ENCODE results near the gene CAMK2G. TPM values are rescaled to one million over a fixed set of nuclear protein-coding genes. Genes with fewer than 3 reads are reported as not detected.
A peak's percentile ranks its signal among the peaks of the same experiment; 100 is the strongest.

CAMK2G gene
- total RNA-seq, 5 donors from 2014 or later (not counting 1 experiment from before 2014, with no cell fraction given) = 50.6 to 59.9 (median 55.5) TPM

DNA sequence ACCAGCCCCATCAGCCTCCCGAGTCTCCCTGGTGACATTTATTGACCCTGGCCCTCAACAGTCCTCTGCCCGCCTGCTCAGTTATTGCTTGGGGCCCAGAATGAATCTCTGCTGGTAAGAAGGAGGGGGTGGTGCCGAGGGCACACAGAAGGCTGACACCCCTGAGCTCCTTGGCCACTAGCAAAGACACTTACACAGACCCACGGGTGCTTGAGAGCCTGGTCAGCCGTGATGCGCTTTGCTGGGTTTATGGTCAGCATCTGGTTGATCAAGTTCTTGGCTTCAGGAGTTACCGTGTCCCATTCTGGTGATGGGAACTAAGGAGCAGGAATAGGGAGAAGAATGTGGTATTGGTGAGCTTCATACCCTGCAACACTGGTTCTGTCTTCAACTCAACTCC, 27.3 kb downstream of the CAMK2G start:
- ATAC-seq (replicated peaks in 1 of 4) = no peak
- H3K27me3 Mint-ChIP-seq = no peaks in the 10 kb centered on the region
- Histone ChIP-seq H3K27ac (ENCODE audit: low read length) (no peak overlapping the region), H3K4me3 (ENCODE audit: control insufficient read depth in 1 of 2, extremely low read depth in 1 of 2, low read length in 1 of 2) (no peak overlapping the region), H3K36me3 (ENCODE audit: control insufficient read depth in 2 of 2, extremely low read depth in 1 of 2, insufficient read depth in 1 of 2, low read length in 1 of 2) (peaks cover 36 to 83% of the 10 kb centered on the region in 2 donors), H3K4me1 (ENCODE audit: control insufficient read depth in 1 of 2, extremely low read depth in 1 of 2, insufficient read depth in 2 of 2, low read length in 2 of 2) (peaks cover 5 to 19% of the 10 kb centered on the region in 2 experiments), H3K9me3 (no peaks in the 10 kb centered on the region), H3K27me3 (replicated peaks in 1 of 2; ENCODE audit: control insufficient read depth in 2 of 2, extremely low read depth in 1 of 2, insufficient read depth in 2 of 2, low read length in 1 of 2) (no peaks in the 10 kb centered on the region)
- no peak overlapping the region for H3K4me3 Mint-ChIP-seq
- H3K36me3 Mint-ChIP-seq = peaks cover 54% of the 10 kb centered on the region
- DNase-seq = no peak
- 91% methylated on average over 4 of the region's 7 CpGs for WGBS (ENCODE audit: insufficient coverage)
- POLR2A ChIA-PET = interaction anchor here in 1 of 2 donors (0.7 kb wide), 1 partner anchor 31 kb away, joined by 3 read pairs; no protein-coding TSS in a partner anchor
- CTCF ChIA-PET = interaction anchor here (0.6 to 8.7 kb wide), 7 partner anchors 33 to 234 kb away, joined by 3 to 77 read pairs (median 5); no protein-coding TSS in a partner anchor
- no peaks in the 10 kb centered on the region for H3K9me3 Mint-ChIP-seq
- H3K4me1 Mint-ChIP-seq = peaks cover 12 to 13% (median 13%) of the 10 kb centered on the region in 3 donors
- no peak overlapping the region for H3K27ac Mint-ChIP-seq

DNA sequence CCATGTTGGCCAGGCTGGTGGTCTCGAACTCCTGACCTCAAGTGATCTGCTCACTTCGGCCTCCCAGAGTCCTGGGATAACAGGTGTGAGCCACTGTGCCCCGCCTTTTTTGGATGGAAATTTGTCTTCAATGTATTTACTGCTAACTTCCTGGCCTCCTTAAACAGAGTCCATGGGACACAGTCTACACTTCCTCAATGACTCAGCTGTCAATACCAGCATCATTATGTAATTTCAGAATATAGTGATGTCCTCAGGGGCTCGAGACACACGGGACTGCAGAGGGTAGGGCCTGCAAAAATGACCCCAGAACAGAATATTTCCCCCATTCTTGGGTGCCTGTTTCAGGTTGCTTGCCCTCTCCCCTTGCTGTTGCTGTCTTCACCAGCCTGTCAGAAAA, 31.1 kb downstream of the CAMK2G start:
- DNase-seq = no peak
- peaks cover 40 to 93% of the 10 kb centered on the region in 2 donors for H3K36me3 ChIP-seq (ENCODE audit: control insufficient read depth in 2 of 2, extremely low read depth in 1 of 2, insufficient read depth in 1 of 2, low read length in 1 of 2)
- ChIA-PET CTCF (interaction anchor here in 1 of 2 donors (1.4 kb wide), 1 partner anchor 37 kb away, joined by 7 read pairs; no protein-coding TSS in a partner anchor), POLR2A (no interaction called here)
- no peak for ATAC-seq (replicated peaks in 1 of 4)
- H3K27ac ChIP-seq (ENCODE audit: low read length) = no peak overlapping the region
- 100% methylated on average over 2 of the region's 5 CpGs for WGBS (ENCODE audit: insufficient coverage)
- no peaks in the 10 kb centered on the region for H3K4me1 ChIP-seq (ENCODE audit: control insufficient read depth in 1 of 2, extremely low read depth in 1 of 2, insufficient read depth in 2 of 2, low read length in 2 of 2)
- peak overlapping the region in 1 of 2 donors; percentile 22 for H3K27ac Mint-ChIP-seq
- H3K4me3 Mint-ChIP-seq = no peak overlapping the region
- no peaks in the 10 kb centered on the region for H3K4me1 Mint-ChIP-seq
- H3K9me3 ChIP-seq = no peaks in the 10 kb centered on the region
- H3K4me3 ChIP-seq (ENCODE audit: control insufficient read depth in 1 of 2, extremely low read depth in 1 of 2, low read length in 1 of 2) = no peak overlapping the region
- no peaks in the 10 kb centered on the region for H3K27me3 Mint-ChIP-seq
- H3K36me3 Mint-ChIP-seq = peaks cover 57% of the 10 kb centered on the region
- no peaks in the 10 kb centered on the region for H3K27me3 ChIP-seq (replicated peaks in 1 of 2; ENCODE audit: control insufficient read depth in 2 of 2, extremely low read depth in 1 of 2, insufficient read depth in 2 of 2, low read length in 1 of 2)
- no peaks in the 10 kb centered on the region for H3K9me3 Mint-ChIP-seq

DNA sequence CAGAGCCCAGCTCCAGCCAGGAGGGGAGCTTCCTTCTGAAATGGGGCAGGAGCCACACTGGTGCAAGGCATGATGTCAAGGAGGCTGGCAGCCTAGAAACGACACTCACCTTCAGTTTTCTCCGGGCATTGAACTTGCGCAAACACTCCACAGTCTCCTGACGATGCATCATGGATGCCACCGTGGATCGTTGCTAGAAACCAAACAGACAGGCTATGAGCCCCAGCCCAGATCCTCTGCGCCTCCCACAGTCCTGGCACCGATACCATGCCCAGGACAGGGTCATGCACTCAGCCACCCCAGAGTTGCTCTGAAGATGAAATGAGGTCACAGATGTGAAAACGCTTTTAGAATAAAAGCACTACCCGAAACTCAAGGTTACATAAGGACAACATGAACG, 32.0 kb downstream of the CAMK2G start:
- Histone ChIP-seq H3K9me3 (no peaks in the 10 kb centered on the region), H3K27ac (ENCODE audit: low read length) (no peak overlapping the region), H3K27me3 (replicated peaks in 1 of 2; ENCODE audit: control insufficient read depth in 2 of 2, extremely low read depth in 1 of 2, insufficient read depth in 2 of 2, low read length in 1 of 2) (no peaks in the 10 kb centered on the region), H3K36me3 (ENCODE audit: control insufficient read depth in 2 of 2, extremely low read depth in 1 of 2, insufficient read depth in 1 of 2, low read length in 1 of 2) (peaks cover 33 to 93% of the 10 kb centered on the region in 2 donors), H3K4me1 (ENCODE audit: control insufficient read depth in 1 of 2, extremely low read depth in 1 of 2, insufficient read depth in 2 of 2, low read length in 2 of 2) (no peaks in the 10 kb centered on the region), H3K4me3 (ENCODE audit: control insufficient read depth in 1 of 2, extremely low read depth in 1 of 2, low read length in 1 of 2) (no peak overlapping the region)
- no peaks in the 10 kb centered on the region for H3K9me3 Mint-ChIP-seq
- H3K4me3 Mint-ChIP-seq = no peak overlapping the region
- CTCF ChIA-PET = no interaction called here
- no peak overlapping the region for H3K27ac Mint-ChIP-seq
- 97% methylated on average over 11 of the region's 11 CpGs for WGBS (ENCODE audit: insufficient coverage)
- DNase-seq = no peak
- H3K36me3 Mint-ChIP-seq = peaks cover 52% of the 10 kb centered on the region
- POLR2A ChIA-PET = no interaction called here
- no peaks in the 10 kb centered on the region for H3K27me3 Mint-ChIP-seq
- no peaks in the 10 kb centered on the region for H3K4me1 Mint-ChIP-seq
- ATAC-seq (replicated peaks in 1 of 4) = no peak

DNA sequence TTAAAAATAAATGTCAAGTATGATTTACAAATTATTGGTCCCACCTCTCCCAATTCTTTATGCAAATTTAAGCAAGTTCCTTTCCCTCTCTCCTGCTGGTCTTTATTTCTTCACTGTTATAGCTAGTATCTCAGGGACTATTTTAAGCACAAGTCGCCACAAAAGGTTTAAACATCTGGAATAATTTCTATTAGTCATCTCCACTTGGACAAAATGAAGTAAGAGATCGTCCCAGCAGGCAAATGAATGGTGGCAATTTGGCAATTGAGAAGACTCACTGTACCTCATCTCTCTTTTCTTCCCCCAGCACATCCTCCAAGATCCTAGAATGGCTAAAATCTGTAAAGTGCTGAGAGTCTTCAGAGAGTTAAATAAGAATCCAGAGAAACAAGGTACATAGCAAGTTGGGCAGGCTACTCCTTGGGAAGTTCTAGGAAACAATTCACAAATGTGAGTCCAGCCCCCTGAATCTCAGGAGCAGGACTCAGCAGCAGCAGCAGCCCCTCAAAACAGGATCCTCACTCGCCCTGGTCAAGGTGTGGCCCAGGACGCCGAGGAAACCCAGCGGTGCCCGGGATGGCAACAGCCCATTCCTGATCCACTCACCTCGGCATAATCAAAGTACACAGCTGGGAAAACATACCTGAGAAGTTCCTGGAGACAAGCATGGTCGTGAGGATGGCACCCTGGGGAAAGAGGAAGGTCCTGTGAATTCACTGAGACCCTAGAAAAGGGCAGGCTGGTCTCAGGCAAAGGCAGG, 32.6 kb downstream of the CAMK2G start:
- CTCF ChIA-PET = interaction anchor here in 1 of 2 donors (0.5 kb wide), 1 partner anchor 211 kb away, joined by 3 read pairs; no protein-coding TSS in a partner anchor
- H3K36me3 Mint-ChIP-seq = peaks cover 52% of the 10 kb centered on the region
- WGBS (ENCODE audit: insufficient coverage) = 97% methylated on average over 6 of the region's 9 CpGs
- no peak overlapping the region for H3K4me3 Mint-ChIP-seq
- DNase-seq (no peak), ATAC-seq (replicated peaks in 1 of 4) (no peak)
- no peak overlapping the region for H3K27ac Mint-ChIP-seq
- H3K9me3 ChIP-seq = no peaks in the 10 kb centered on the region
- H3K4me1 ChIP-seq (ENCODE audit: control insufficient read depth in 1 of 2, extremely low read depth in 1 of 2, insufficient read depth in 2 of 2, low read length in 2 of 2) = no peaks in the 10 kb centered on the region
- H3K4me3 ChIP-seq (ENCODE audit: control insufficient read depth in 1 of 2, extremely low read depth in 1 of 2, low read length in 1 of 2) = no peak overlapping the region
- H3K9me3 Mint-ChIP-seq = no peaks in the 10 kb centered on the region
- POLR2A ChIA-PET = no interaction called here
- H3K27ac ChIP-seq (ENCODE audit: low read length) = no peak overlapping the region
- H3K4me1 Mint-ChIP-seq = no peaks in the 10 kb centered on the region
- peaks cover 28 to 93% of the 10 kb centered on the region in 2 donors for H3K36me3 ChIP-seq (ENCODE audit: control insufficient read depth in 2 of 2, extremely low read depth in 1 of 2, insufficient read depth in 1 of 2, low read length in 1 of 2)
- no peaks in the 10 kb centered on the region for H3K27me3 Mint-ChIP-seq
- no peaks in the 10 kb centered on the region for H3K27me3 ChIP-seq (replicated peaks in 1 of 2; ENCODE audit: control insufficient read depth in 2 of 2, extremely low read depth in 1 of 2, insufficient read depth in 2 of 2, low read length in 1 of 2)

DNA sequence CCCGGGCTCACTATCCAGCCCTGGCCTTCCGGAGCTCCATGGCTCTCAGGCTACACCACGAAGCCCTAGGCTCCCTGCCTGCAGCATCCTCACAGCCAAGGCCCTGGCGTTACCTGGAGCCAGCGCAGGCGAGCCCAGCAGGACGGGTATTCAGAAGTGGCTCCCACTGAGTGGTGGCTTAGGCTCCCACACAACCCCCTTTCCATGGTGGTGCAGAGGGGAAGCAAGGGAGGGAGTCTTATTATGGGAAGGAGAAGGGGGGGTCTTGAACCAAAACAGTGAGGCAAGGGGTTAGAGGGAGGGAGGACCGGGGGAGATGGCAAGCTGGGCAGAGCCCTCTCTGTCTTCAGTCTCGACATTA, 33.3 kb downstream of the CAMK2G start:
- ChIA-PET POLR2A (no interaction called here), CTCF (no interaction called here)
- H3K9me3 Mint-ChIP-seq = no peaks in the 10 kb centered on the region
- H3K4me1 Mint-ChIP-seq = no peaks in the 10 kb centered on the region
- H3K27ac Mint-ChIP-seq = no peak overlapping the region
- 100% methylated on average over 3 of the region's 9 CpGs for WGBS (ENCODE audit: insufficient coverage)
- DNase-seq (no peak), ATAC-seq (replicated peaks in 1 of 4) (no peak)
- no peaks in the 10 kb centered on the region for H3K9me3 ChIP-seq
- peaks cover 27 to 93% of the 10 kb centered on the region in 2 donors for H3K36me3 ChIP-seq (ENCODE audit: control insufficient read depth in 2 of 2, extremely low read depth in 1 of 2, insufficient read depth in 1 of 2, low read length in 1 of 2)
- no peak overlapping the region for H3K4me3 ChIP-seq (ENCODE audit: control insufficient read depth in 1 of 2, extremely low read depth in 1 of 2, low read length in 1 of 2)
- peaks cover 47% of the 10 kb centered on the region for H3K36me3 Mint-ChIP-seq
- H3K4me1 ChIP-seq (ENCODE audit: control insufficient read depth in 1 of 2, extremely low read depth in 1 of 2, insufficient read depth in 2 of 2, low read length in 2 of 2) = no peaks in the 10 kb centered on the region
- no peak overlapping the region for H3K4me3 Mint-ChIP-seq
- no peaks in the 10 kb centered on the region for H3K27me3 Mint-ChIP-seq
- H3K27ac ChIP-seq (ENCODE audit: low read length) = no peak overlapping the region
- no peaks in the 10 kb centered on the region for H3K27me3 ChIP-seq (replicated peaks in 1 of 2; ENCODE audit: control insufficient read depth in 2 of 2, extremely low read depth in 1 of 2, insufficient read depth in 2 of 2, low read length in 1 of 2)

DNA sequence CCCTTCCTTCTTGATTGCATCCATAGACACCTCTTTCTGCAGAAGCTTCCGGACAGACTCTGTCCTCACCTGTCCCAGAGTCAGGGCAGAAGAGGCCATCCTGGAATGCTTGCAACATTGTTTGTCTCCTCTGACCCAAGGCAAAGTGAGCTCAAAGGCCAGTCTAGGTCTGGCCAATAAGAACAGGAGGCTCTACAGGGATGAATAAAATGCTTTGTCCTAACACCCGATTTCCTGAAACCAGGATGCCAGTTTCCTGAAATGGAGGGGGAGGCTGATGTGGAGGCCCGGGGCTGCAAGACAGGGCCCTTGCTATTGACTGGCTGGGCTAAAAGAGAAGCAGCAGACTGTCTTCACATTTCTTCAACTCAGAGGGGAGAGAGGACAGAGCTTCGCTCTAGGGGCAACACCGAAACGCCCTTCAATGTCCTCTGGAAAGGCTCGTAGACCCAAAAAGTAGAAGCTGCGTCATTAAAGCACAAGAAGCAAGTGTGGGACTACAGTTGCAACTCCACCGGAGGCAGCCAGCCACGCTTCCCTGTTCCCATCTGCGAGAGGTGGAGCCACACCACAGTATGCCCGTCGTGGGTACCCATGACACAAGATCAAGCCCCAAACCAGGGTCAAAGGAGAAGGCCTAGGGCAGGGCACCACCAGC, 33.8 kb downstream of the CAMK2G start:
- H3K4me3 Mint-ChIP-seq = no peak overlapping the region
- no peak overlapping the region for H3K27ac ChIP-seq (ENCODE audit: low read length)
- no peaks in the 10 kb centered on the region for H3K4me1 Mint-ChIP-seq
- ChIA-PET POLR2A (interaction anchor here in 1 of 2 donors (0.5 kb wide), 1 partner anchor 46 kb away, joined by 3 read pairs; no protein-coding TSS in a partner anchor), CTCF (no interaction called here)
- peaks cover 44% of the 10 kb centered on the region for H3K36me3 Mint-ChIP-seq
- no peaks in the 10 kb centered on the region for H3K27me3 Mint-ChIP-seq
- ATAC-seq (replicated peaks in 1 of 4) (no peak), DNase-seq (no peak)
- H3K27me3 ChIP-seq (replicated peaks in 1 of 2; ENCODE audit: control insufficient read depth in 2 of 2, extremely low read depth in 1 of 2, insufficient read depth in 2 of 2, low read length in 1 of 2) = no peaks in the 10 kb centered on the region
- H3K36me3 ChIP-seq (ENCODE audit: control insufficient read depth in 2 of 2, extremely low read depth in 1 of 2, insufficient read depth in 1 of 2, low read length in 1 of 2) = peaks cover 25 to 89% of the 10 kb centered on the region in 2 donors
- WGBS (ENCODE audit: insufficient coverage) = 97% methylated on average over 10 of the region's 13 CpGs
- no peak overlapping the region for H3K27ac Mint-ChIP-seq
- no peak overlapping the region for H3K4me3 ChIP-seq (ENCODE audit: control insufficient read depth in 1 of 2, extremely low read depth in 1 of 2, low read length in 1 of 2)
- no peaks in the 10 kb centered on the region for H3K4me1 ChIP-seq (ENCODE audit: control insufficient read depth in 1 of 2, extremely low read depth in 1 of 2, insufficient read depth in 2 of 2, low read length in 2 of 2)
- no peaks in the 10 kb centered on the region for H3K9me3 Mint-ChIP-seq
- H3K9me3 ChIP-seq = no peaks in the 10 kb centered on the region

Measured in T-cell (primary cell).